ENCODE data around the gene DCBLD1.

DCBLD1 gene

DNA sequence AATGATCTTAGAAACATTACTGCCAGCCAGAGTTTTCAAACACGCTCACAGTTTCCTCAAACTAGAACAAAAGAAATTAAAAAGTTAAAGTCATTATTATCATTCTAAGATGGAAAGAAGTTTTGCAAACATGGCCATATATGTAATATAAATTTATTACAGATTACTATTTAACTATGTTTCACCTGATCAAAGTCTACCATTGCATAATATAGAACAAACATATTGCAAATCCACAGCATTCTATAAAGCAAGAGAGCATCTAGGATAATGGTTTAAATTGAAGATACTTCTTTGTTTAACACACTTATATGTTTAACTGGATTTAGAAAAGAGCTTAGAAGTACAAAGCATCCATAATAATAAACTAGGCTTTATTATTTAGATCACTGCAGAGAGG lies 26.2 kb upstream of the DCBLD1 start:
- Histone ChIP-seq H3K27me3 (ENCODE audit: insufficient read depth, low read length, poor library complexity, severe bottlenecking) (no peaks in the 10 kb centered on the region), H3K36me3 (ENCODE audit: insufficient read depth, low read length) (no peaks in the 10 kb centered on the region), H2AFZ (ENCODE audit: low read length) (no peak overlapping the region), H4K20me1 (ENCODE audit: insufficient read depth, low read length, poor library complexity, severe bottlenecking) (no peaks in the 10 kb centered on the region), H3K4me2 (ENCODE audit: low read depth, low read length, poor library complexity, severe bottlenecking) (no peak overlapping the region), H3K4me3 (ENCODE audit: low read length, poor library complexity, severe bottlenecking) (no peak overlapping the region), H3K4me1 (ENCODE audit: insufficient read depth, low read length, poor library complexity, severe bottlenecking) (no peaks in the 10 kb centered on the region), H3K79me2 (ENCODE audit: insufficient read depth, low read length) (no peaks in the 10 kb centered on the region), H3K9ac (ENCODE audit: low read depth, low read length, poor library complexity, severe bottlenecking) (no peak overlapping the region), H3F3A (ENCODE audit: low read depth) (no peaks in the 10 kb centered on the region), H3K9me3 (ENCODE audit: insufficient read depth, low read depth, low read length) (no peaks in the 10 kb centered on the region), H3K9me2 (replicated peaks; ENCODE audit: low read depth, low read length) (no peaks in the 10 kb centered on the region)
- TF ChIP-seq, protein P1, sequence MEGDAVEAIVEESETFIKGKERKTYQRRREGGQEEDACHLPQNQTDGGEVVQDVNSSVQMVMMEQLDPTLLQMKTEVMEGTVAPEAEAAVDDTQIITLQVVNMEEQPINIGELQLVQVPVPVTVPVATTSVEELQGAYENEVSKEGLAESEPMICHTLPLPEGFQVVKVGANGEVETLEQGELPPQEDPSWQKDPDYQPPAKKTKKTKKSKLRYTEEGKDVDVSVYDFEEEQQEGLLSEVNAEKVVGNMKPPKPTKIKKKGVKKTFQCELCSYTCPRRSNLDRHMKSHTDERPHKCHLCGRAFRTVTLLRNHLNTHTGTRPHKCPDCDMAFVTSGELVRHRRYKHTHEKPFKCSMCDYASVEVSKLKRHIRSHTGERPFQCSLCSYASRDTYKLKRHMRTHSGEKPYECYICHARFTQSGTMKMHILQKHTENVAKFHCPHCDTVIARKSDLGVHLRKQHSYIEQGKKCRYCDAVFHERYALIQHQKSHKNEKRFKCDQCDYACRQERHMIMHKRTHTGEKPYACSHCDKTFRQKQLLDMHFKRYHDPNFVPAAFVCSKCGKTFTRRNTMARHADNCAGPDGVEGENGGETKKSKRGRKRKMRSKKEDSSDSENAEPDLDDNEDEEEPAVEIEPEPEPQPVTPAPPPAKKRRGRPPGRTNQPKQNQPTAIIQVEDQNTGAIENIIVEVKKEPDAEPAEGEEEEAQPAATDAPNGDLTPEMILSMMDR (conservative IDR thresholded peaks at IDR 0.05; ENCODE audit: low read length): no peak
- no peak for TF ChIP-seq EZH2phosphoT487 (IDR thresholded peaks at IDR 0.05; ENCODE audit: borderline replicate concordance)

DNA sequence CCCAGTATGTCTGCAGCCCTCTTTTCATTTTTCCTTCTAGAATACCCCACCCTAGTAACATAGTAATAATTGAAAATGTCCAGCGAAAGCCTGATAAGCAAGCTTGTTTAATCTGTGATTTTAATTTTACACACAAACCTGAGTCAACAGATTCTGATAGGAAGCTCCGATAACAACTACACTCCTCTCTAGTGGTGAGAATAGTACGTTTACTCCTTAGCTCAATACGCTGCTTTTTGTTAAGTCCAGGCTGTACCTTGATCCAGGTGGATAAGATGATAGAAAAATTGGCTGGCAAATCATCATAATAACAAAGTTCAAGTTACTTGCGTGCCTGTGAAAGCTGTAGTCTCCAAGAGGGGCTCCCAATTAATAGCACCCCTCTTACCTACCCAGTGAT lies 25.5 kb upstream of the DCBLD1 start:
- H3K9me3 ChIP-seq (ENCODE audit: insufficient read depth, low read depth, low read length): no peaks in the 10 kb centered on the region
- H3K4me1 ChIP-seq (ENCODE audit: insufficient read depth, low read length, poor library complexity, severe bottlenecking): no peaks in the 10 kb centered on the region
- no peak overlapping the region for H3K4me3 ChIP-seq (ENCODE audit: low read length, poor library complexity, severe bottlenecking)
- no peaks in the 10 kb centered on the region for H3K9me2 ChIP-seq (replicated peaks; ENCODE audit: low read depth, low read length)
- H3K27me3 ChIP-seq (ENCODE audit: insufficient read depth, low read length, poor library complexity, severe bottlenecking): no peaks in the 10 kb centered on the region
- H3K9ac ChIP-seq (ENCODE audit: low read depth, low read length, poor library complexity, severe bottlenecking): no peak overlapping the region
- no peaks in the 10 kb centered on the region for H3K36me3 ChIP-seq (ENCODE audit: insufficient read depth, low read length)
- TF ChIP-seq, protein P1 (conservative IDR thresholded peaks at IDR 0.05; ENCODE audit: low read length): no peak
- no peak for TF ChIP-seq EZH2phosphoT487 (IDR thresholded peaks at IDR 0.05; ENCODE audit: borderline replicate concordance)
- no peak overlapping the region for H3K4me2 ChIP-seq (ENCODE audit: low read depth, low read length, poor library complexity, severe bottlenecking)
- H2AFZ ChIP-seq (ENCODE audit: low read length): no peak overlapping the region
- H3K79me2 ChIP-seq (ENCODE audit: insufficient read depth, low read length): no peaks in the 10 kb centered on the region
- no peaks in the 10 kb centered on the region for H4K20me1 ChIP-seq (ENCODE audit: insufficient read depth, low read length, poor library complexity, severe bottlenecking)
- no peaks in the 10 kb centered on the region for H3F3A ChIP-seq (ENCODE audit: low read depth)

DNA sequence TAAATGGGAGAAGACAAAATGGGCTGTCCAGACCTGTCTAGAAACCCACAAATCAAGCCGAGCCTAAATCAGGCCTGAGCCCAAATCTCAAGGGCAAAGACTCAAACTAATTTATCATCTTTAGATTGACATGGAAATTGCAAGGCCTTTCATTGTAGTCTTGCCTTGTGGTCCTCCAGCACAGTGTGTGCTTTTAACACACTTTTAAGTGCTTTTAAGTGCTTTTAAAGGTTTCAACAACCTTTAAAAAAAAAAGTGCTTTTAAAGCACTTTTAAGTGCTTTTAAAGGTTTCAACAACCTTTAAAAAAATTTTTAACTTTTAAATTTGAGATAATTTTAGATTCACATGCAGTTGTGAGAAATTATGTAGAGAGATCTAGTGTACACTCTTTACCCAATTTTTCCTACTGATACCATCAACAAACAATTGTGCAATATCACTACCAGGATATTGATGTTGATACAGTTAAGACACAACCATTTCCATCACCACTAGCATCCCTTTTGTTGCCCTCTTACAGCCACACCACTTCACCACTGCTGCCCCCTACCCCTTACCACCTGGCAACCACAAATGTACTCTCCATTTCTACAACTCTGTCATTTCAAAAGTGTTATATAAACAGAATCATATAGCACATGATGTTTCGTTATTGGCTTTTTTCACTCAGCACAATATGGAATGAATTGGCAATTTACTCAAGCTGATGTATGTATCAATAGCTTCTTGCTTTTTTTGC lies 23.1 kb upstream of the DCBLD1 start:
- H3K79me2 ChIP-seq (ENCODE audit: insufficient read depth, low read length): no peaks in the 10 kb centered on the region
- H2AFZ ChIP-seq (ENCODE audit: low read length): no peak overlapping the region
- no peaks in the 10 kb centered on the region for H3K27me3 ChIP-seq (ENCODE audit: insufficient read depth, low read length, poor library complexity, severe bottlenecking)
- no peak overlapping the region for H3K9ac ChIP-seq (ENCODE audit: low read depth, low read length, poor library complexity, severe bottlenecking)
- no peaks in the 10 kb centered on the region for H3K9me2 ChIP-seq (replicated peaks; ENCODE audit: low read depth, low read length)
- H3F3A ChIP-seq (ENCODE audit: low read depth): no peaks in the 10 kb centered on the region
- TF ChIP-seq, protein P1 (conservative IDR thresholded peaks at IDR 0.05; ENCODE audit: low read length): no peak
- TF ChIP-seq EZH2phosphoT487 (IDR thresholded peaks at IDR 0.05; ENCODE audit: borderline replicate concordance): no peak
- no peak overlapping the region for H3K4me2 ChIP-seq (ENCODE audit: low read depth, low read length, poor library complexity, severe bottlenecking)
- no peak overlapping the region for H3K4me3 ChIP-seq (ENCODE audit: low read length, poor library complexity, severe bottlenecking)
- no peaks in the 10 kb centered on the region for H3K4me1 ChIP-seq (ENCODE audit: insufficient read depth, low read length, poor library complexity, severe bottlenecking)
- no peaks in the 10 kb centered on the region for H3K36me3 ChIP-seq (ENCODE audit: insufficient read depth, low read length)
- no peaks in the 10 kb centered on the region for H4K20me1 ChIP-seq (ENCODE audit: insufficient read depth, low read length, poor library complexity, severe bottlenecking)
- H3K9me3 ChIP-seq (ENCODE audit: insufficient read depth, low read depth, low read length): no peaks in the 10 kb centered on the region

Measured in Loucy (cell line).